NOMO-1 treated with dmso at 0.1 percent for 144 hours (cell line): Measurements from ENCODE around the gene SHOX.
"Not testable (repeated sequence)": the region's sequence is repeated elsewhere in the genome, so short reads cannot be mapped to it uniquely, and the experiment has no call there.

Experiments
- DNase-seq: peaks from one replicate; lab custom pipeline; 2025; ENCODE audit not compliant: unreplicated experiment; lab: John Stamatoyannopoulos, UW

The SHOX gene

DNA sequence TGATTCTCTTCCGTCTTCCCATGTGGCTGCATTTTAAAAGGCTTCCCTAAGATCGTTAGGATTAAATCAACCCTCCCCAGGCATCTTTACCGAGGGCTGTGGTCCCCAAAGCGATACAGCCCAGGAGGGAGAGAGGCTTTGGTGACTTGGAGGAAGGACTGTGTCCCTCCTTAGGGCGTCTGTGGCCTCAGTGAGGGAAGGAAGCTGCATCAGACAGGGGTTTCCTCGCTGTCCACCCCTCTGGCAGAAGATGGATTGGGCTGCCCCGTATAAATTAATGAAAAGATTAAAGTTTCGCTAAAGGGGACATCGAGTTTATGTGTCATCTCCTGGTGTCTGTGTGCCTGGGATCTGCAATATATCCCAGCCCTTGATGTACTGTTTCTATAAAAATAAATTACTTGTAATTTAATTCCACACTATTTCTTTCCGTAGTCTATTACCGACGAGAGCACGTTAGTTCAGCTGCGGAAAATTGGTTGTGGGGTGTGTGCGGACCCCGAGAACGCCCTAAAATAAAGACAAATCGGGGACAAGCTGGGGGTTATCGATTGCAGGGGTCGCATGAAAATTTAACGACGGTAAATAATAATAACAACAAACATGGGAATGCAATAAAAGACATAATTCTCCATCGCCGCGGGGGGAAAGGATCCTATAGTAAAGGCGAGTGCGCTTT is 6.5 kb downstream of the SHOX start:
- no peak for DNase-seq

DNA sequence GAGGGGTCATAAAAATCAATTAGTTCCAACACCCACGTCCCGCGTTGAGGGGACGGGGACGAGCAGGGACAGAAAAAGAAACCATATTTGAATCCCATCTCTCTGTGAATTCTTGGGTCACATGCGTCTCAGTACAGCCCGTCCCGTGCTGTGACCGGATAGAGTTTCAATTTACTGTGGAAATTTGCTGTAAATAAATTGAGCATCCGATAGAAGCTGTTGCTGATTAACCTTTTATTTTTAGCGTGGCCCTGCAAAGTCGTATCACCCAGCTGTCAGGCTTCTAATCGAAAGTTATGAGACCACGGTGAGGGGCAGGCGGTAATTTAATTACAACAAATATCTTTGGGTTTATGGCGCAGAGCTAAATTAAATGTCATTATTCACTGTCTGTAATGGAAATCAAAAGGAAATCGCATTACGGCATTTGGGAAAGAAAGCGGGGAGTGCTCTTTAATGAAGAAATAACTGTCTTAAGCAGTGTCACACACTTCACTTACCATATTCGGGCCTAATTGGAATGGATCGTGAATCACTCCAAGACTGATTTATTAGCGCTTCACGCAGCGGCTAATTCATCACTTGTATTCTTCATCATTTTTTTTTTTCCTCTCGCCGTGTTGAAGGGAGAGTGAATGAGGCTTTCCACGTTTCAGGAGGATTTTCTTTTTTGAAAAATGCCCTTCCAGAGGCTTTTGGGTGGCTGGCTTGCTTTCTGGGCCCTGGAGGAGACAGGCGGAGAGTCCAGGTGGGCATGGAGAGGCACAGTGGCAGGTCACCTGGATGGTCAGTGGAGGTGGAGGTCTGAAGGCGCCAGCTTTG is 7.3 kb downstream of the SHOX start:
- DNase-seq, result no peak

DNA sequence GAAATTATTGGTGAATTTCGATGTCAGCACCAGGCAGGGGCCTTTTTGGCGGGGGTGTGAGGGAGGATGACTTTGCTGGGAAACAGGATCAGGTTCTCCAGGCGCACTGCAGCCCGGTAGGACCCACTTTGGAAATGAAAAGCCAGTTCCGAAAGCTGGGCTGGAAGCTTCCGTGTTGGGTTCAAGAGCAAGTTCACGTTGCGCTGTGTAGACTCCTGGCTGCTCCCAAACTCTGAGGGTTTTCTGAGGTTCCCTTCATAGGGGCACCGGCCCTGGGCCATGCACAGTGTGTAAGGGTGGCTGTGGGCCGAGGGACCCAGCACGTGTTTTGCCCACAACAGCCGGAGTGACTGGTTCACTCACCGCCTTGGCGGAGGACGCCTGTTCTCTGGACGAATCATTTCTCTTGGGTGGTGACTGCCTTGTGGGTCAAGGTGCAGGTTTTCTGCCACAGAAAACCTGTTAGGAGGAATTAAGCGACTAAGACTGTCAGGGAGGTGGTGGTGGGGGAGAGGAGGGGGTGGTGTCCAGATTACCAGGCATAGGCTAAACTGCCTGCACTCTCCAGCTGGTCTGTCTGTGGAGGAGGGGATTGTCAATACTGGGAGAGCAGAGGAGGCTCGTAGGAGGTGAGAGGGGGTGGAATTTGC is 8.0 kb downstream of the SHOX start:
- DNase-seq, result no peak

GRCh38 chrX:639151-639550 is 8.6 kb downstream of the SHOX start:
- DNase-seq, result no peak

DNA sequence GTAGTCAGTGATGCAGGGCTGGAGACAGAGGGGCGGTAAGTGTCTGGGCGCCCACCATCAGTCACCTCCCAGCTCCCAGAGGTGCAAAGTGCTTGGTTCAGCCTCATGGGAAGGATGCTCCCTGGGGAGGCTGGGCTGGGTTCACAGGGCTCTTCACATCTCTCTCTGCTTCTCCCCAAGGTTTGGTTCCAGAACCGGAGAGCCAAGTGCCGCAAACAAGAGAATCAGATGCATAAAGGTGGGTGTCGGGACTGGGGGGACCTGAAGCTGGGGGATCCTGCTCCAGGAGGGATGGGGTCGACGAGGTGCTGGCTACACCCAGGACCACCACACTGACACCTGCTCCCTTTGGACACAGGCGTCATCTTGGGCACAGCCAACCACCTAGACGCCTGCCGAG is 10.1 kb downstream of the SHOX start:
- no peak for DNase-seq

DNA sequence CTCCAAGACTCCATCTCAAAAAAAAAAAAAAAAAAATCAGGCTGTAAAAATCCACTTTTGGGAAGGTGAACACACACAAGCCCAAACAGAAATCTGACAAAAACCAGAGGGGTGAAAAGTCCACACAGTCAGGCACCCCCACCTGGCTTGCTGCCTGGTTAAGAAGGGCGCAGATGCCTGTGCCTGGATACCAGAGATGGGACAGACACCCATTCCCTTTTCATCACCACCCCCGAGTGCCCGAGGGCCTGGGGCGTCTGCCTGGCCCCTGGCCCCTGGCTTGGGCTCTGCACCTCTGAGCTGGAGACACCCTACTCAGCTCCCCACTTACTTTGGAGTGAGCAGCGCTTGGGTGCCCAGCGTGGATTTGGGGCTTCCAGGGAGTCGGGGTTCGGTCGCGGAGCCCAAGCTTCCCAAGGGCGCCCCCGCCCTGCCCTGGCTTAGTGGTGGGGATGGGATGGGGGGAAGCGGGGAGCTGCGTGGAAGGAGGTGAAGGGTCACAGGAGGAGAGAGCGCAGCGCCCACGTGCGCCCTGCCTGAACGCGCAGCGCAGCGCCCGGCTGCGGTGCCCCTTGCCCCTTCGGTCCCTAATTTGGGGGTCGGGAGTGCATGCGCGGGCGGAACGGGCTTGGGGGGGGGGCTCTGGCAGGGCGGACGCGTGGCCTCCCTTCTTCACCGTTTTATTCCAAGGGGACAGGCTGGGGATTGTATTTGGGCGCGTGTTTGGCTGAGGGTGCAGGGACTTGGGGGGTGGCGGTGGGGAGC is 11.3 kb downstream of the SHOX start:
- no peak for DNase-seq

GRCh38 chrX:642436-643240 is 12.0 kb downstream of the SHOX start:
- no peak for DNase-seq

DNA sequence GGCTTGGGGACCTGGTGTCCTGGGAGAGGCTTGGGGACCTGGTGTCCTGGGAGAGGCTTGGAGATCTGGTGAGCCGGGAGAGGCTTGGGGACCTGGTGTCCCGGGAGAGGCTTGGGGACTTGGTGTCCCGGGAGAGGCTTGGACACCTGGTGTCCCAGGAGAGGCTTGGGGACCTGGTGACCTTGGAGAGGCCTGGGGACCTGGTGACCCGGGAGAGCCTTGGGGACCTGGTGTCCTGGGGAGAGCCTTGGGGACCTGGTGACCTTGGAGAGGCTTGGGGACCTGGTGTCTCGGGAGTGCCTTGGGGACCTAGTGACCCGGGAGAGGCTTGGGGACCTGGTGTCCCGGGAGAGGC is 12.6 kb downstream of the SHOX start:
- DNase-seq, result no peak

GRCh38 chrX:643911-644303 is 13.3 kb downstream of the SHOX start:
- DNase-seq, result no peak

- no peak for DNase-seq
These were observed 14.0 kb downstream of the SHOX start for GRCh38 chrX:644304-645281.

GRCh38 chrX:646228-646495 is 15.6 kb downstream of the SHOX start:
- DNase-seq, result no peak

GRCh38 chrX:646796-647195 is 16.2 kb downstream of the SHOX start:
- DNase-seq, result no peak

- DNase-seq, result no peak
These were observed 18.6 kb downstream of the SHOX start for GRCh38 chrX:649166-649565.

- no peak for DNase-seq
These were observed 19.7 kb downstream of the SHOX start for GRCh38 chrX:650324-650723.

- DNase-seq, result no peak
These were observed 20.2 kb downstream of the SHOX start for GRCh38 chrX:650811-651210.

DNA sequence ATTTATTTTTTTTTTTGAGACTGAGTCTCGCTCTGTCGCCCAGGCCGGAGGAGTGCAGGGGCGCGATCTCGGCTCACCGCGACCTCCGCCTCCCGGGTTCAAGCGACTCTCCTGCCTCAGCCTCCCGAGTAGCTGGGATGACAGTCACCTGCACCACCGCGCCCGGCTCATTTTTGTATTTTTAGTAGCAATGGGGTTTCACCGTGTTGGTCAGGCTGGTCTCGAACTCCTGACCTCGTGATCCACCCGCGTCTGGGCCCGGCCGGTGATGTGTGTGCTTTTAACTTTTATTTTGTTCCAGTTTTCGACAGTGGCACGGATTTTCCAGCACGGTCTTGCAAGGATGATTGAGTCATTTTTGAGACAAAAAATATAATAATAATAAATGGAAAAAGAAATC is 21.3 kb downstream of the SHOX start:
- DNase-seq, result not testable (repeated sequence)

DNA sequence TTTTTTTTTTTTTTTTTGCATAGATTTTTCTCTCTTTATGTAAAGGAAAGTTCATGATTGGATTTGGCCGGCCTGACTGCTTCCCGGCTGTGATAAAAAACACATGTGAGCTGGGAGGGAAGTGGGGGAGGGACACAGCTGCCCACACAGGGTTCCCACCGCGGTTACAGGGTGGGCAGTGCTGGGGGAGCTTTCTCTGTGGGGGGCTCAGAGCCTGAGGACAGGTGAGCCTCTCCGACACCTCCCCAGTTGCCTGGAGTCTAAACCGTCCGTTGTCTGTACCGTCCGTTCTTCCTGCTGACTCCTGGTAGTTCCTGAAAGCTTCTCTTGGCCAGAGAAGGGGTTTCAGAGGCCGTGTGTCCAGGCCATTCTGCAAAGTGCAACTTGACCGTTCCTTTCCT is 21.8 kb downstream of the SHOX start:
- no peak for DNase-seq

DNA sequence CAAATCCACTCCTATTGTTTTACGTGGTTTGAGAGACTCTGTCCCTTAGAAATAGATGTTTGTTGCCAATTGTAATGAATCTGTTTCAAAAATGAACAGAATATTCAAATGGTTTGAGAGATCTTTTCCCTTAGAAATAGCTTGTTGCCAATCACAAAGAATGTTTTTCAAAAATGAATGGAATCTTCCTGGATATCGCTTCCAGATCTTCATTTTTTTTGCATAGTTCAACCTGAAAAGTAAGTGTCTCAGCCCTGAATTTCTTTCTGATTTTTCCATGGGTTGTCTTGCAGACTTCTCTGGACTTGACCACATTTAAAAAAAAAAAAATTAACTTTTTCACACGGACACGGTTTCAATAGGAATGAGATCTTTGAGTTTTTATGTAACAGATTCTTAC is 22.7 kb downstream of the SHOX start:
- DNase-seq, result no peak

GRCh38 chrX:661154-661553 is 30.6 kb downstream of the SHOX start:
- no peak for DNase-seq

DNA sequence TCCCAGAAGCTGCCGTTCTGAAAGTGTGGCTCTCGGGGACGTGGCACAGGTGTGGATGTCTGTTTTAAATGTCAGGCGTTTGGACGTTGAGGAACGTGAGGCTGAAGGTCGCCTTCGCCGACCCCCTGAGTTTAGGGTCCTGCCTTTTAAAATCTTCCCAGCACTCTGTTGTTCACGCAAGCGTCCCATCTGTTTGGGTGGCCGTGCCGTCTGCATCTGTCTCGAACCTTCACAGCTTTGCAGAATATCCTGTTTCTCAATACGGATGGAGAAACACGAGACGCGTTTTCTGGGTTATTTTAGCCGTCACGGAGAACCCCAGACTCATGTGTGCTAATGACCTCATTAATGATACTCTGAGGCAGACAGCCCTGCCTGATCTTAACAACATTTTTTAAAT is 31.5 kb downstream of the SHOX start:
- peak; percentile 40 for DNase-seq
